Peyer's patch (tissue), 4 donors: ENCODE data around the gene TRIM61.
"Not testable (repeated sequence)": the region's sequence is repeated elsewhere in the genome, so short reads cannot be mapped to it uniquely, and the experiment has no call there.

Experiments used
- POLR2A ChIP-seq, 2 donors: fragments of 450-650 bp; IDR thresholded peaks; one replicate each; pipeline ENCODE4 v1.5.1; 2017; ENCODE audit warnings: antibody characterized with exemption in 2 of 2, mild to moderate bottlenecking in 2 of 2, moderate library complexity in 2 of 2
- TF ChIP-seq, protein P1 (sequence below), 6 experiments: fragments of 450-650 bp in 4 of 6; fragments of 200-600 bp in 2 of 6; sonication (generic) in 1 of 6; IDR thresholded peaks; one replicate each; pipeline ENCODE4 v1.5.1; 2017 to 2019; ENCODE audit warnings: antibody characterized with exemption in 6 of 6, mild to moderate bottlenecking in 3 of 6, moderate library complexity in 1 of 6

DNA sequence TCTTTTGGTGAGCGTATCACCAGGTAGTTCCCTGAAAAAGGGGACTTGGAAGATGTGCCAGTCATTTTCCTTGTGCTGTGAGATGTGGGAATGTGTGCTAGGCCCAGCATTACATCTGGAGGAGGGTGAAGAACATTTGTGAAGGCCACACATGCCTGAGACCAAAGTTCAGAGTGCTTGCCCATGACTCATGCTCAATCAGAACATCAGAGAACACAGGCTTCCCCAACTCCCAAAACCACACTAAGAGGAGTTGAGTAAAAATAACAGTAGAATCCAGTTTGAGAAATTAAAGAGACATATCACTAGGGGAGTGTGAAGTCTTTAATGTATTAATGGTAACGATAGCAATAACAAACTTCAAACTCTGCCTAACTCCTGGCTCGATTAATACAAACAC is 18.0 kb downstream of the TRIM61 start:
- TF ChIP-seq POLR2A (IDR thresholded peaks at IDR 0.05): not testable (repeated sequence)
- TF ChIP-seq, protein P1, sequence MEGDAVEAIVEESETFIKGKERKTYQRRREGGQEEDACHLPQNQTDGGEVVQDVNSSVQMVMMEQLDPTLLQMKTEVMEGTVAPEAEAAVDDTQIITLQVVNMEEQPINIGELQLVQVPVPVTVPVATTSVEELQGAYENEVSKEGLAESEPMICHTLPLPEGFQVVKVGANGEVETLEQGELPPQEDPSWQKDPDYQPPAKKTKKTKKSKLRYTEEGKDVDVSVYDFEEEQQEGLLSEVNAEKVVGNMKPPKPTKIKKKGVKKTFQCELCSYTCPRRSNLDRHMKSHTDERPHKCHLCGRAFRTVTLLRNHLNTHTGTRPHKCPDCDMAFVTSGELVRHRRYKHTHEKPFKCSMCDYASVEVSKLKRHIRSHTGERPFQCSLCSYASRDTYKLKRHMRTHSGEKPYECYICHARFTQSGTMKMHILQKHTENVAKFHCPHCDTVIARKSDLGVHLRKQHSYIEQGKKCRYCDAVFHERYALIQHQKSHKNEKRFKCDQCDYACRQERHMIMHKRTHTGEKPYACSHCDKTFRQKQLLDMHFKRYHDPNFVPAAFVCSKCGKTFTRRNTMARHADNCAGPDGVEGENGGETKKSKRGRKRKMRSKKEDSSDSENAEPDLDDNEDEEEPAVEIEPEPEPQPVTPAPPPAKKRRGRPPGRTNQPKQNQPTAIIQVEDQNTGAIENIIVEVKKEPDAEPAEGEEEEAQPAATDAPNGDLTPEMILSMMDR (IDR thresholded peaks at IDR 0.05): not testable (repeated sequence)
